ENCODE results near the gene C10orf95. TPM values are rescaled to one million over a fixed set of nuclear protein-coding genes. Genes with fewer than 3 reads are reported as not detected.

C10orf95 gene
- total and polyA plus RNA-seq, 2 donors (not counting 1 experiment from before 2014, with no cell fraction given), result 0.17 TPM; not detected in 1

GRCh38 chr10:102408728-102409603 lies 42.4 kb downstream of the C10orf95 start:
- no peak overlapping the region for H3K27ac ChIP-seq (ENCODE audit: insufficient read depth, low read length)
- H3K79me2 ChIP-seq (ENCODE audit: control insufficient read depth, insufficient read depth, low read length), result no peaks in the 10 kb centered on the region
- H3K9me3 ChIP-seq (ENCODE audit: control insufficient read depth, insufficient read depth, low read depth, low read length), result no peaks in the 10 kb centered on the region
- no peaks in the 10 kb centered on the region for H4K20me1 ChIP-seq (ENCODE audit: control insufficient read depth, extremely low read depth, insufficient read depth, low read length)
- no peaks in the 10 kb centered on the region for H3K36me3 ChIP-seq (ENCODE audit: control insufficient read depth, insufficient read depth, low read length)
- TF ChIP-seq CTCF (conservative IDR thresholded peaks at IDR 0.05 in 1 of 2, IDR thresholded peaks at IDR 0.05 in 1 of 2; ENCODE audit: low read depth in 1 of 2, low read length in 2 of 2), result no peak
- no peak for TF ChIP-seq EZH2 (IDR thresholded peaks at IDR 0.05; ENCODE audit: low read length, missing control alignments)
- peak; percentile 30 to 60 for DNase-seq (ENCODE audit: low read depth in 2 of 2)
- H3K4me1 ChIP-seq (ENCODE audit: control insufficient read depth, extremely low read depth, insufficient read depth, low read length), result no peaks in the 10 kb centered on the region
- peaks cover 61% of the 10 kb centered on the region for H3K27me3 ChIP-seq (ENCODE audit: control insufficient read depth, insufficient read depth, low read length)
- peak overlapping the region; percentile 59 for H3K4me2 ChIP-seq (ENCODE audit: extremely low read depth, insufficient read depth, low read length)
- H2AFZ ChIP-seq (ENCODE audit: low read length), result no peak overlapping the region
- H3K9ac ChIP-seq (ENCODE audit: insufficient read depth, low read length), result no peak overlapping the region
- peak overlapping the region in 3 of 4 experiments; percentile 21 to 44 (median 30) for H3K4me3 ChIP-seq (replicated peaks in 1 of 4; ENCODE audit: control extremely low read depth in 1 of 4, insufficient read depth in 1 of 4, low read depth in 3 of 4, low read length in 4 of 4)

- Histone ChIP-seq H3K4me3 (replicated peaks in 1 of 4; ENCODE audit: control extremely low read depth in 1 of 4, insufficient read depth in 1 of 4, low read depth in 3 of 4, low read length in 4 of 4) (peak overlapping the region in 1 of 4 experiments; percentile 44), H2AFZ (ENCODE audit: low read length) (no peak overlapping the region), H3K36me3 (ENCODE audit: control insufficient read depth, insufficient read depth, low read length) (no peaks in the 10 kb centered on the region), H3K4me1 (ENCODE audit: control insufficient read depth, extremely low read depth, insufficient read depth, low read length) (no peaks in the 10 kb centered on the region), H3K79me2 (ENCODE audit: control insufficient read depth, insufficient read depth, low read length) (no peaks in the 10 kb centered on the region), H3K4me2 (ENCODE audit: extremely low read depth, insufficient read depth, low read length) (no peak overlapping the region), H3K9me3 (ENCODE audit: control insufficient read depth, insufficient read depth, low read depth, low read length) (no peaks in the 10 kb centered on the region), H3K9ac (ENCODE audit: insufficient read depth, low read length) (no peak overlapping the region), H4K20me1 (ENCODE audit: control insufficient read depth, extremely low read depth, insufficient read depth, low read length) (no peaks in the 10 kb centered on the region), H3K27me3 (ENCODE audit: control insufficient read depth, insufficient read depth, low read length) (peaks cover 56% of the 10 kb centered on the region), H3K27ac (ENCODE audit: insufficient read depth, low read length) (no peak overlapping the region)
- TF ChIP-seq CTCF (conservative IDR thresholded peaks at IDR 0.05 in 1 of 2, IDR thresholded peaks at IDR 0.05 in 1 of 2; ENCODE audit: low read depth in 1 of 2, low read length in 2 of 2) (no peak), EZH2 (IDR thresholded peaks at IDR 0.05; ENCODE audit: low read length, missing control alignments) (peak; percentile 75)
- DNase-seq (ENCODE audit: low read depth in 2 of 2), result no peak
Observed at GRCh38 chr10:102408131-102408727, 43.1 kb downstream of the C10orf95 start.

GRCh38 chr10:102407425-102408130 lies 43.8 kb downstream of the C10orf95 start:
- no peak for DNase-seq (ENCODE audit: low read depth in 2 of 2)
- Histone ChIP-seq H3K27me3 (ENCODE audit: control insufficient read depth, insufficient read depth, low read length) (peaks cover 50% of the 10 kb centered on the region), H3K79me2 (ENCODE audit: control insufficient read depth, insufficient read depth, low read length) (no peaks in the 10 kb centered on the region), H3K27ac (ENCODE audit: insufficient read depth, low read length) (no peak overlapping the region), H4K20me1 (ENCODE audit: control insufficient read depth, extremely low read depth, insufficient read depth, low read length) (no peaks in the 10 kb centered on the region), H3K9ac (ENCODE audit: insufficient read depth, low read length) (no peak overlapping the region), H3K4me1 (ENCODE audit: control insufficient read depth, extremely low read depth, insufficient read depth, low read length) (no peaks in the 10 kb centered on the region), H3K36me3 (ENCODE audit: control insufficient read depth, insufficient read depth, low read length) (no peaks in the 10 kb centered on the region), H3K4me2 (ENCODE audit: extremely low read depth, insufficient read depth, low read length) (no peak overlapping the region), H2AFZ (ENCODE audit: low read length) (no peak overlapping the region), H3K9me3 (ENCODE audit: control insufficient read depth, insufficient read depth, low read depth, low read length) (no peaks in the 10 kb centered on the region), H3K4me3 (replicated peaks in 1 of 4; ENCODE audit: control extremely low read depth in 1 of 4, insufficient read depth in 1 of 4, low read depth in 3 of 4, low read length in 4 of 4) (no peak overlapping the region)
- TF ChIP-seq EZH2 (IDR thresholded peaks at IDR 0.05; ENCODE audit: low read length, missing control alignments) (no peak), CTCF (conservative IDR thresholded peaks at IDR 0.05 in 1 of 2, IDR thresholded peaks at IDR 0.05 in 1 of 2; ENCODE audit: low read depth in 1 of 2, low read length in 2 of 2) (no peak)
